Right lung (tissue), 5 donors: ENCODE data around the gene MGAT5. TPM values are rescaled to one million over a fixed set of nuclear protein-coding genes. Genes with fewer than 3 reads are reported as not detected.

ENCODE experiments used
- DNase-seq, 2 donors: peaks; one replicate each; pipeline ENCODE4 v3.0.0-alpha.2; 2013
- polyA plus RNA-seq, 5 donors: library from polyadenylated mRNA; unstranded; fragments of 120-200 nt; gene quantifications; one replicate each; pipeline versions ENCODE4 v1.2.1 to v1.2.3, GENCODE V29; 2013; ENCODE audit warnings: inconsistent platforms in 1 of 5, low replicate concordance in 1 of 5; ENCODE audit not compliant: insufficient read length in 5 of 5, insufficient read depth in 1 of 5

Gene MGAT5
- polyA plus RNA-seq, 5 donors, result 20.7 to 27.3 (median 23.8) TPM

- no peak for DNase-seq
These were observed 108.3 kb downstream of the MGAT5 start for GRCh38 chr2:134362152-134362668.

- no peak for DNase-seq
These were observed 108.9 kb downstream of the MGAT5 start for GRCh38 chr2:134362740-134363139.

- no peak for DNase-seq
These were observed 111.5 kb downstream of the MGAT5 start for GRCh38 chr2:134365356-134365755.

- no peak for DNase-seq
These were observed 112.5 kb downstream of the MGAT5 start for GRCh38 chr2:134366359-134366758.

GRCh38 chr2:134367213-134367612, 113.3 kb downstream of the MGAT5 start:
- DNase-seq, result no peak

GRCh38 chr2:134368009-134368817, 114.3 kb downstream of the MGAT5 start:
- no peak for DNase-seq

GRCh38 chr2:134369220-134369902, 115.5 kb downstream of the MGAT5 start:
- DNase-seq, result no peak

GRCh38 chr2:134370655-134371445, 117.0 kb downstream of the MGAT5 start:
- DNase-seq, result no peak

GRCh38 chr2:134372141-134372540, 118.3 kb downstream of the MGAT5 start:
- DNase-seq, result no peak

GRCh38 chr2:134372611-134373131, 118.8 kb downstream of the MGAT5 start:
- peak; percentile 29 to 32 for DNase-seq

- DNase-seq, result no peak
These were observed 122.1 kb downstream of the MGAT5 start for GRCh38 chr2:134375935-134376334.

GRCh38 chr2:134377730-134378129, 123.9 kb downstream of the MGAT5 start:
- DNase-seq, result no peak

GRCh38 chr2:134379293-134379692, 125.4 kb downstream of the MGAT5 start:
- DNase-seq, result no peak

- no peak for DNase-seq
These were observed 125.8 kb downstream of the MGAT5 start for GRCh38 chr2:134379722-134380121.

- DNase-seq, result no peak
These were observed 127.3 kb downstream of the MGAT5 start for GRCh38 chr2:134381141-134381540.

GRCh38 chr2:134384131-134384530, 130.3 kb downstream of the MGAT5 start:
- no peak for DNase-seq

- no peak for DNase-seq
These were observed 131.3 kb downstream of the MGAT5 start for GRCh38 chr2:134385195-134385594.

- no peak for DNase-seq
These were observed 132.4 kb downstream of the MGAT5 start for GRCh38 chr2:134386310-134386709.

GRCh38 chr2:134389381-134389780, 135.5 kb downstream of the MGAT5 start:
- no peak for DNase-seq

GRCh38 chr2:134391751-134392160, 137.9 kb downstream of the MGAT5 start:
- no peak for DNase-seq

- no peak for DNase-seq
These were observed 138.7 kb downstream of the MGAT5 start for GRCh38 chr2:134392442-134393074.
